Hepatocyte (in vitro differentiated cells): ENCODE data around the gene TBX6.

Source experiments
- CTCF ChIP-seq: fragments of 200-600 bp; sonication (generic); IDR thresholded peaks from 2 replicates; pipeline ENCODE4 v1.5.1; 2016; ENCODE audit warnings: antibody characterized with exemption, mild to moderate bottlenecking; ENCODE audit not compliant: poor library complexity
- EZH2 ChIP-seq: fragments of 200-600 bp; sonication (generic); IDR thresholded peaks from 2 replicates; pipeline ENCODE4 v1.6.1; 2016; ENCODE audit warnings: antibody characterized with exemption, mild to moderate bottlenecking, borderline replicate concordance

GRCh38 chr16:30052671-30053372 lies 38.9 kb downstream of the TBX6 start:
- TF ChIP-seq CTCF (no peak), EZH2 (no peak)
